GM12891 (cell line): Measurements from ENCODE around the gene SPATA13.

ENCODE experiments used
- POLR2A ChIP-seq: IDR thresholded peaks from 2 replicates; pipeline ENCODE4 v1.6.1; 2011; ENCODE audit warnings: low read depth, low read length, control low read depth
- POLR2AphosphoS5 ChIP-seq: IDR thresholded peaks from 2 replicates; pipeline ENCODE4 v1.6.1; 2011; ENCODE audit warnings: low read depth, low read length, control low read depth
- POU2F2 ChIP-seq: IDR thresholded peaks from 2 replicates; pipeline ENCODE4 v1.6.1; 2011; ENCODE audit warnings: low read depth, mild to moderate bottlenecking, control low read depth, low read length, moderate library complexity
- TAF1 ChIP-seq: IDR thresholded peaks from 2 replicates; pipeline ENCODE4 v1.6.1; 2011; ENCODE audit warnings: low read depth, low read length, control low read depth

DNA sequence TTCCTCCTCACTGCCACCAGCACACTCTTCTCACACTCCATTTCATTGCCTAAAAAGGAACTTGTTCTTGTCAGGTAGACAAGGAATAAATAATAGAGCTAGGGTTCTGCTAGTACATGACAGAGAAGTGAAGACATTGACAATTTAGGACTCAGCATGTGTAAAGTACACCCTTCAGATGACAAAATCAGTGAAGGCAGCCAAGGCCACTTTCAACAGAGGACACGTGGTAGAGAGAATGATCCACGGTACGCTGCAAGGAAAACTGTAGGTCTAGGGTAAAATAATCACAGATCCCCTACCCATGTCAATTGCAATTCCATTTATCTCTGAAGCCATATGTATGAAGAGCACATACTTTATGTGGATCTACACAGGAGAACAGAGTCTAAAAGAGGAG, 7.2 kb upstream of the SPATA13 start:
- TF ChIP-seq POLR2A = no peak
- no peak for TF ChIP-seq TAF1
- TF ChIP-seq POLR2AphosphoS5 = no peak
- TF ChIP-seq POU2F2 = no peak
